A549 (cell line): Measurements from ENCODE around the gene TPP2.

Source experiments
- BHLHE40 ChIP-seq: IDR thresholded peaks from 2 replicates; pipeline ENCODE4 v1.6.1; 2012; ENCODE audit warnings: low read depth, low read length, inconsistent platforms
- CHD2 ChIP-seq: fragments of 150-350 bp; IDR thresholded peaks from 2 replicates; pipeline ENCODE4 v1.6.1; 2014; ENCODE audit warnings: low read length; ENCODE audit not compliant: partially characterized antibody
- CTCF ChIP-seq: fragments of >200 bp; sonication (Bioruptor Twin); formaldehyde crosslinking; IDR thresholded peaks from 3 replicates; pipeline ENCODE4 v1.5.1; 2016
- EHMT2 ChIP-seq: fragments of 200-600 bp; sonication (generic); IDR thresholded peaks from 2 replicates; pipeline ENCODE4 v1.6.1; 2016; ENCODE audit warnings: antibody characterized with exemption, low read depth, mild to moderate bottlenecking, moderate library complexity
- FOSB ChIP-seq: fragments of 250-450 bp; sonication (Bioruptor Pico); IDR thresholded peaks from 2 replicates; pipeline ENCODE4 v1.5.0; 2020; ENCODE audit warnings: mild to moderate bottlenecking, moderate library complexity
- HOXA7 ChIP-seq: fragments of 250-450 bp; sonication (Bioruptor Pico); IDR thresholded peaks from 2 replicates; pipeline ENCODE4 v1.5.0; 2020; ENCODE audit warnings: mild to moderate bottlenecking, moderate library complexity
- MAX ChIP-seq: IDR thresholded peaks from 2 replicates; pipeline ENCODE4 v1.6.1; 2012
- MYC ChIP-seq: IDR thresholded peaks from 2 replicates; pipeline ENCODE4 v1.6.1; 2012; ENCODE audit warnings: mild to moderate bottlenecking, inconsistent platforms, low read length, improper control_type of control experiment, borderline replicate concordance
- POLR2A ChIP-seq: IDR thresholded peaks from 2 replicates; pipeline ENCODE4 v1.6.1; 2012; ENCODE audit warnings: mild to moderate bottlenecking, low read length
- POLR2AphosphoS2 ChIP-seq: conservative IDR thresholded peaks from 2 replicates; pipeline ENCODE4 v1.6.1; 2012; ENCODE audit warnings: low read length, improper control_type of control experiment, inconsistent platforms
- RAD21 ChIP-seq, 2 experiments: fragments of >200 bp in 1 of 2; sonication (Bioruptor Twin) in 1 of 2; formaldehyde crosslinking in 1 of 2; IDR thresholded peaks in 1 of 2; conservative IDR thresholded peaks in 1 of 2; 2 replicates in 1 of 2; 3 replicates in 1 of 2; pipeline ENCODE4 v1.6.1; 2012 to 2018; ENCODE audit warnings: inconsistent platforms in 1 of 2
- RARB ChIP-seq: fragments of 250-450 bp; sonication (Bioruptor Pico); IDR thresholded peaks from 2 replicates; pipeline ENCODE4 v1.8.0; 2021; ENCODE audit warnings: mild to moderate bottlenecking, moderate library complexity
- SREBF2 ChIP-seq: fragments of 450-650 bp; IDR thresholded peaks from 2 replicates; pipeline ENCODE4 v1.6.1; 2014; ENCODE audit warnings: mild to moderate bottlenecking, moderate library complexity
- ZC3H11A ChIP-seq: fragments of 450-650 bp; IDR thresholded peaks from 2 replicates; pipeline ENCODE4 v1.6.1; 2014; ENCODE audit warnings: antibody characterized with exemption, mild to moderate bottlenecking

- no peak for TF ChIP-seq MYC
- TF ChIP-seq CTCF: no peak
- TF ChIP-seq BHLHE40: no peak
- no peak for TF ChIP-seq SREBF2
- TF ChIP-seq POLR2AphosphoS2: no peak
- no peak for TF ChIP-seq POLR2A
- TF ChIP-seq RARB (CRISPR knock-in tag): no peak
- TF ChIP-seq CHD2: no peak
- TF ChIP-seq EHMT2: no peak
- TF ChIP-seq HOXA7: no peak
- no peak for TF ChIP-seq ZC3H11A
- TF ChIP-seq FOSB: no peak
- no peak for TF ChIP-seq RAD21 (conservative IDR thresholded peaks at IDR 0.05 in 1 of 2, IDR thresholded peaks at IDR 0.05 in 1 of 2)
- no peak for TF ChIP-seq MAX
Measured at GRCh38 chr13:102701331-102701730, 104.5 kb downstream of the TPP2 start.
